ENCODE results near the gene SNED1.

The SNED1 gene

DNA sequence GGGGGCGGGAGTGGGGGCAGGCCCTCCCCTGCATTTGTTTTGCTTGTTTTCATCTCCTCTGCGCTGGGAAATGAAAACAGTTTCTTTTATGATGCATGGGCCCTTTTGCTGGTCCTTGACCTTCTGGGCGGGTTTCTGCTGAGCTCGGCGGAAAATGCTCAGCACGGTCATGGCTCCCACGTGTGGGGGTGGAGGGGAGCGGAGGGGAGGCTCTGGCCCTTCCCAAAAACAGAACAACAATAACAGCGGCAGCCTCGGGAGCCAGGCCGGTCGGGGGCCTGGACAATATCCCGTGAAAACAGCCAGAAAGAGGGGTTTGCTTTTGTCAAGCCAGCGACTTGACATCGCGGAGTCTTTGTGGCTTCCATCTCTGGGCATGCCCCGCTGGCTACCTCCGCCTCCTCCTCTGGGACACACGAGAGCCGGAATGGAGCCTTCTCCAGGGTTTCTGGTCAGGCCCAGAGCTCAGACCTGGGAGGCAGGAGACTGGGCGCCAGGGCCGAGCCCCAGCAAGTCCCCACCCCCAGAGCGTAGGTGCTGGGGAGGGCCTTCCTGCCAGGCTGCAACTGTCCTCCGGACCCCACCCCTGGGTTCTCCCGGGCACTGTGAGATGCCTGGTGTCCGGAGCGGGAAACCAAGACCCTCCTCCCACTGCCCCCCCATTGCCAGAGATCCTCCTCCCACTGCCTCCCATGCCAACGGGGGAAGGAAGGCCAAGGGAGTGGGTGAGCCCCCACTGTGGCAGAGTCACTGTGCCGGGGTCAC, 35.9 kb upstream of the SNED1 start:
- no peaks in the 10 kb centered on the region for H3K36me3 ChIP-seq (ENCODE audit: control insufficient read depth, insufficient read depth, low read length)
- H3K4me3 ChIP-seq (ENCODE audit: low read depth, low read length): no peak overlapping the region
- H3K27ac ChIP-seq (ENCODE audit: low read depth, low read length): peak overlapping the region; percentile 75
- no peaks in the 10 kb centered on the region for H3K9me3 ChIP-seq (ENCODE audit: control insufficient read depth, insufficient read depth, low read length)
- no peak overlapping the region for H3K9ac ChIP-seq (ENCODE audit: low read depth, low read length)
- no peaks in the 10 kb centered on the region for H3K27me3 ChIP-seq (ENCODE audit: control insufficient read depth, insufficient read depth, low read length)
- peaks cover 11% of the 10 kb centered on the region; the same call in 1 of the 2 replicates for H3K4me1 ChIP-seq (ENCODE audit: control insufficient read depth, insufficient read depth, low read length)

DNA sequence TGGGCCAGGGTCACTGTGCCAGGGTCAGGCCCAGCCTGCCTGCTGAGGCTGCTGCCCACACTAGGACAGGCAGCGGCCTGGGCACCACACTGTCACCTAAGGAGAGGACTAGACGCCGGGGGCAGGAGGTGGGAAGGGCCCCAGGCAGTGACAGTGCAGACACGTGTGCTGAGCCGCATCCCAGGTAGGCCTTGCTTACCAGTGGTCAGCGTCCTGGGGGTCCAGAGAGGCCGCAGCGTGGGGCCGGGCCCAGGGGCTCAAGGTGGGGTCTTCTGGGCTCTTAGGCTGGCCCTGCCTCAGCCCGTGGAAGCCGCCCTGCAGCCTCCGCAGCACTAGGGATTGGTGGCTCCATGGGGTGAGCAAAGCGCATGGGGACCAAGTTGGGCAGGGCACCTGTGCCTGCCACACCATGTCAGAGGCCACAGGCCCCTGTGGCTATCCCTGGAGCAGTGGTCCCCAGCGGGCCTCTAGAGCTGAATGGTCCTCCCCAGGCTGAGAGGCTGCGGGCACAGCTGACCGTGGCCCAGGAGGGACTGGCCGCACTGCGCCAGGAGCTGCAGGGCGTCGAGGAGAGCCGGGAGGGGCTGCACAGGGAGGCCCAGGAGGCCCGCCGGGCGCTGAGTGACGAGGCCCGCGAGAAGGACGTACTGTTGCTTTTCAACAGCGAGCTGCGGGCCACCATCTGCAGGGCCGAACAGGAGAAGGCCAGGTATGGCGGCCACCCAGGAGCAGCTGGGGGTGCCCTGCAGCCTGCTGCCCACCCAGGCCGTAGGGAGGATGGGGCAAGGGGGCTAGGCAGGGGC, 35.2 kb upstream of the SNED1 start:
- Histone ChIP-seq H3K27ac (ENCODE audit: low read depth, low read length) (no peak overlapping the region), H3K4me1 (ENCODE audit: control insufficient read depth, insufficient read depth, low read length) (peaks cover 11% of the 10 kb centered on the region; the same call in 1 of the 2 replicates), H3K27me3 (ENCODE audit: control insufficient read depth, insufficient read depth, low read length) (no peaks in the 10 kb centered on the region), H3K9me3 (ENCODE audit: control insufficient read depth, insufficient read depth, low read length) (no peaks in the 10 kb centered on the region), H3K9ac (ENCODE audit: low read depth, low read length) (no peak overlapping the region), H3K4me3 (ENCODE audit: low read depth, low read length) (no peak overlapping the region), H3K36me3 (ENCODE audit: control insufficient read depth, insufficient read depth, low read length) (no peaks in the 10 kb centered on the region)

DNA sequence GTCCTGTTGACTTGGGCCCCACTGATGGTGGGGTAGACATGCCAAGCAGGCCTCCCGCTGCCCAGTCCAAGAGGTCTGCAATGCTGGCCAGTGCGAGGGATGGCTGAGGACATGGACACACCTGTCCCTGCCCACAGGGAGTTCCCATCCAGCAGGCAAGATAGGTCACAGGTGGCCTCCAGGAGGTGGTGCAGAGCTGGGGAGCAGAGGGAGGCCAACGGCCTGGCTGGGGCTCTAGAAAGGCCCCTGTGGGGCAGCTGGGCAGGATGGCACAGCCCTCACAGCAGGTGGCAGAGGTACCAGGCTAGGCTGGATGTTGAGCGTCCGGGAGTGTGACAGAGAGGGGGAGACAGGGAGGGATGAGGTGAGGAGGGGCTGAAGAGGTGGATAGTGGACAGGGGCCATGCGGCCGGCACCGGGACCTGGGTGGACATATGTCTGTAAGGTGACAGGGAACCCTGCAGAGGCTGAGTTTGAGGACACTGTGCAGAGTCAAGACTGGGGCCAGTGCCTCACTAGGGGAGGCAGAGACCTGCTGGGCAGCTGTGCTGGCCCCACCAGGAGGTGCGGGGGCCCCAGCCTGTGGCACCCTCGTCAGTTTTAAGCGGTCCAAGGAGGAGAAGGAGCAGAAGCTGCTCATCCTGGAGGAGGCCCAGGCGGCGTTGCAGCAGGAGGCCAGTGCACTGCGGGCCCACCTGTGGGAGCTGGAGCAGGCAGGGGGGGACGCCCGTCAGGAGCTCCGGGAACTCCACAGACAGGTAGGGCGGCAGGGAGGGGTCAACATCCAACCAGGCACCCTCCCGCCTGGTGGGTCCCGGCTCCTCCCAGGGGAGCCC, 34.3 kb upstream of the SNED1 start:
- H3K4me1 ChIP-seq (ENCODE audit: control insufficient read depth, insufficient read depth, low read length): peaks cover 11% of the 10 kb centered on the region; the same call in 1 of the 2 replicates
- no peaks in the 10 kb centered on the region for H3K36me3 ChIP-seq (ENCODE audit: control insufficient read depth, insufficient read depth, low read length)
- no peak overlapping the region for H3K4me3 ChIP-seq (ENCODE audit: low read depth, low read length)
- no peak overlapping the region for H3K27ac ChIP-seq (ENCODE audit: low read depth, low read length)
- no peaks in the 10 kb centered on the region for H3K9me3 ChIP-seq (ENCODE audit: control insufficient read depth, insufficient read depth, low read length)
- H3K27me3 ChIP-seq (ENCODE audit: control insufficient read depth, insufficient read depth, low read length): no peaks in the 10 kb centered on the region
- H3K9ac ChIP-seq (ENCODE audit: low read depth, low read length): no peak overlapping the region

DNA sequence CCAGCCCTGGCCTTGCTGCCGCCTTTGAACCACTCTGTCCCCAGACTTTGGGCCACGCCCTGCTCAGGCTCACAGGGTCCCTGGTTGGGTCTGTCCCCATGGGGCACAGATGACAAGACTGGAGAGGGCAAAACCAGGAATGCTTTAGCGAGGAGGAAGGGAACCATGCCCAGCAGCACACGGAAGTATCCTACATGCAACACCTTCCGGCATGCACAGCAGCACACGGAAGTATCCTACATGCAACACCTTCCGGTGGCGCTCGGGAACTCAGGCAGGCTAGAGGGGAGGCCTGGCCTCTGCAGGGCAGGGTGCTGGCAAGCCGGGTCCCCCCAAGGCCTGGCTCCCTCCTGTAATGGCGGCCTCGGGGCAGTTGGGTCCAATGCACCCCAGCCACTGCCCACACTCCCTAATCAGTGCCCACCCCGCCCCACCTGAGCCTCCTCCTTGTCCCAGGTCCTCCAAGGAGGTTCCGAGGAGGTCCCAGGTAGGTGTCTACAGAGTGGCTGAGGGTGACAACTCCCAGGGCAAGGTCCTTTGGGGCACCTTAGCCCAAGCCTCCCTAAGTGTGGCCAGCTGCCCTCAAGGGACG, 33.6 kb upstream of the SNED1 start:
- Histone ChIP-seq H3K4me1 (ENCODE audit: control insufficient read depth, insufficient read depth, low read length) (peaks cover 11% of the 10 kb centered on the region; the same call in 1 of the 2 replicates), H3K9me3 (ENCODE audit: control insufficient read depth, insufficient read depth, low read length) (no peaks in the 10 kb centered on the region), H3K9ac (ENCODE audit: low read depth, low read length) (no peak overlapping the region), H3K27ac (ENCODE audit: low read depth, low read length) (no peak overlapping the region), H3K27me3 (ENCODE audit: control insufficient read depth, insufficient read depth, low read length) (no peaks in the 10 kb centered on the region), H3K4me3 (ENCODE audit: low read depth, low read length) (no peak overlapping the region), H3K36me3 (ENCODE audit: control insufficient read depth, insufficient read depth, low read length) (no peaks in the 10 kb centered on the region)

DNA sequence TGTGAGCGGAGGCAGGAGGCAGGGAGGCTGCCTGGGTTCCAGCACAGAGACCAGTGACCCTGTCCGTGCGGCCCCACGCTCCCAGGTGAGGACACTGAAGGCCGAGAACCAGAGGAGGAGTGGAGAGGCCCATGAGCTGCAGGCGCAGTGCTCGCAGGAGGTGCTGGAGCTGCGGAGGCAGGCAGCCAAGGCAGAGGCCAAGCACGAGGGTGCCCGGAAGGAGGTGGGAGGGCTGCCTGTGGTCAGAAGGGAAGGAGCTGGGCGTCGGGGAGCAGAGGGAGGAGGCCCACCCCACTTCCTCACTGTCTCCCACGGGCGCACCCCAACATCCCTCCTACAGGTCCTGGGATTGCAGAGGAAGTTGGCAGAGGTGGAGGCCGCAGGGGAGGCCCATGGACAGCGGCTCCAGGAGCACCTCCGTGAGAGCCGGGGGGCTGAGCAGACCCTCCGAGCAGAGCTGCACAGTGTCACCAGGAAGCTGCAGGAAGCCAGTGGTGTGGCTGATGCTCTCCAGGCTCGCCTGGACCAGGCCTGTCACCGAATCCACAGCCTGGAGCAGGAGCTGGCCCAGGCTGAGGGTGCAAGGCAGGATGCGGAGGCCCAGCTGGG, 33.0 kb upstream of the SNED1 start:
- Histone ChIP-seq H3K9me3 (ENCODE audit: control insufficient read depth, insufficient read depth, low read length) (no peaks in the 10 kb centered on the region), H3K4me3 (ENCODE audit: low read depth, low read length) (no peak overlapping the region), H3K27me3 (ENCODE audit: control insufficient read depth, insufficient read depth, low read length) (no peaks in the 10 kb centered on the region), H3K36me3 (ENCODE audit: control insufficient read depth, insufficient read depth, low read length) (no peaks in the 10 kb centered on the region), H3K27ac (ENCODE audit: low read depth, low read length) (no peak overlapping the region), H3K4me1 (ENCODE audit: control insufficient read depth, insufficient read depth, low read length) (peaks cover 10% of the 10 kb centered on the region; the same call in 1 of the 2 replicates), H3K9ac (ENCODE audit: low read depth, low read length) (no peak overlapping the region)

DNA sequence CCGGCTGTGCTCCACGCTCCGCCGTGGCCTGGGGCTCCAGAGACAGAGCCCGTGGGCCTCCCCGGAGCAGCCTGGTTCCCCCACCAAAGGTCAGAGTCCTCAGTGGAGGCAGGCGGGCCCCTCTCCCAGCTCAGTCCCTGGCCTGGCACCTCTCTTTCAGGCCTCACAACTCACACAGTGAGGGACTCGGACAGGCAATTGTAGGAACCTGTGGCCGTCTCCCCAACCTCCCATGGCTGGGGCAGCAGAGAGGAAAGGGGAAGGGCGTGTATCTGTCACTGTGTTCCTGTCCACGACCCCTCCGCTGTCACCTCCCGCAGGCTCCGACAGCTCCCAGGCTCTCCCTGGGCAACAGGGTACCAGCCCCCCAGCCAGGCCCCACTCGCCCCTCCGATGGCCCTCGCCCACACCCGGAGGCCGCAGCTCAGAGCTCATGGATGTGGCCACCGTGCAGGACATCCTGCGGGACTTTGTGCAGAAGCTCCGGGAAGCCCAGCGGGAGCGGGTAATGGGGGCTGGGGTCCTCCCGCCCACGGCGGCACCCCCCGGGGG, 32.4 kb upstream of the SNED1 start:
- Histone ChIP-seq H3K4me3 (ENCODE audit: low read depth, low read length) (no peak overlapping the region), H3K27ac (ENCODE audit: low read depth, low read length) (no peak overlapping the region), H3K36me3 (ENCODE audit: control insufficient read depth, insufficient read depth, low read length) (no peaks in the 10 kb centered on the region), H3K9ac (ENCODE audit: low read depth, low read length) (no peak overlapping the region), H3K9me3 (ENCODE audit: control insufficient read depth, insufficient read depth, low read length) (no peaks in the 10 kb centered on the region), H3K27me3 (ENCODE audit: control insufficient read depth, insufficient read depth, low read length) (no peaks in the 10 kb centered on the region), H3K4me1 (ENCODE audit: control insufficient read depth, insufficient read depth, low read length) (peaks cover 8% of the 10 kb centered on the region; the same call in 1 of the 2 replicates)

DNA sequence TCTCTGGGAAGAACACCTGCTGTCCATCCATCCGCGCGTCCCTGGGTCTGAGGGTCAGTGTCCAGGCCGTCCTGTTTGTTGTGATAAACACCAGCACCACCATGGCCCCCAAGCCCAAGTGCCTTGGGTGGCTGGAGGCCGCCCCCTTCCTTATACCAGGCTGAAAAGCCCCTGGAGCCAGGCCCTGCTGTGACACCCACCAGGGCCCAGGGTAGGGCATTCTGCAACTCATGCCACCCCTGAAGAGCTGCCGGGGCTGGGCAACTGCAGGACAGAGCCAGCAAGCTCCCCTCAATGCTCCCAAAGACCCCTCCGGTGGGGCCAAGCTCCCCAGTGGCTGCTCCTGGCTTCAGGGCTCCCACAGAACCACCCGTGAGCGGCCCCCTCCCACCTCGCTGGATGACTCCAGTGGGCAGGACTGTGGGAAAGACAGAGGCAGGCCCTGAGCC, 31.9 kb upstream of the SNED1 start:
- Histone ChIP-seq H3K9ac (ENCODE audit: low read depth, low read length) (no peak overlapping the region), H3K27ac (ENCODE audit: low read depth, low read length) (no peak overlapping the region), H3K9me3 (ENCODE audit: control insufficient read depth, insufficient read depth, low read length) (no peaks in the 10 kb centered on the region), H3K4me1 (ENCODE audit: control insufficient read depth, insufficient read depth, low read length) (peaks cover 8% of the 10 kb centered on the region; the same call in 1 of the 2 replicates), H3K27me3 (ENCODE audit: control insufficient read depth, insufficient read depth, low read length) (no peaks in the 10 kb centered on the region), H3K36me3 (ENCODE audit: control insufficient read depth, insufficient read depth, low read length) (no peaks in the 10 kb centered on the region), H3K4me3 (ENCODE audit: low read depth, low read length) (no peak overlapping the region)

DNA sequence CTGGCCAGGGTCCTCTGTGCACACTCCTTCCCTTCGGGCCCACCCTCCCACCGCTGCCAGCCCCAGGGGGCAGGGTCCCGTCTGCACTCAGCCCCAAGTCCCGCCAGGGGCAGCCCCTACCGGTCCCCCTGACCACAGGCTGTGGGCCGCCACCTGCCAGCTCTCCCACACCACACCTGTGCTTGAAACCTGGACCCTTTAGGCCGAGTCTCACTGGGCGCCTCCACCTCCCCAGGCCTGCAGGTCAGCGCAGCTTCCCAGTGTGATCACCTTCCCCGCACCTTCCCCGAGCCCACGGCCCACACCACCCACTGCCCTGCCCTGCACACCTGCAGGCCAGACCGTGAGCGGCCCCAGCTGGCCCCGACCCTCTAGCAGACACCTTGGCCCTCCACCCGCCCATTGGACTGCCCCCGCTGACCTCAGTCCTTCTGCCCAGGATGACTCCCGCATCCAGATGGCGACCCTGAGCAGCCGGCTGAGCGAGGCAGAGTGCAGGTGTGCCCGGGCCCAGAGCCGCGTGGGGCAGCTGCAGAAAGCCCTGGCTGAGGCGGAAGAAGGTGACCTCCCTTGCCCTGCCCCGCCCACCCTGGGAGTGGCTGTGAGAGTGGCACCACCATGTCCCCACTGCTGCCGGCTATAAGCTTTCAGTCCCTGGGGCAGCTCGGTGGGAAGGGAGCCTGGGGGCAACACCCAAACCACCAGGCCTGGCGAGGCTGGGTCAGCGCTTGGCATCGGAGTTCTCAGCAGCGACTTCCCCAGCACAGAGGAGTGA, 31.3 kb upstream of the SNED1 start:
- Histone ChIP-seq H3K9ac (ENCODE audit: low read depth, low read length) (no peak overlapping the region), H3K9me3 (ENCODE audit: control insufficient read depth, insufficient read depth, low read length) (no peaks in the 10 kb centered on the region), H3K27me3 (ENCODE audit: control insufficient read depth, insufficient read depth, low read length) (no peaks in the 10 kb centered on the region), H3K4me1 (ENCODE audit: control insufficient read depth, insufficient read depth, low read length) (peaks cover 3% of the 10 kb centered on the region; the same call in 1 of the 2 replicates), H3K27ac (ENCODE audit: low read depth, low read length) (no peak overlapping the region), H3K4me3 (ENCODE audit: low read depth, low read length) (no peak overlapping the region), H3K36me3 (ENCODE audit: control insufficient read depth, insufficient read depth, low read length) (no peaks in the 10 kb centered on the region)

DNA sequence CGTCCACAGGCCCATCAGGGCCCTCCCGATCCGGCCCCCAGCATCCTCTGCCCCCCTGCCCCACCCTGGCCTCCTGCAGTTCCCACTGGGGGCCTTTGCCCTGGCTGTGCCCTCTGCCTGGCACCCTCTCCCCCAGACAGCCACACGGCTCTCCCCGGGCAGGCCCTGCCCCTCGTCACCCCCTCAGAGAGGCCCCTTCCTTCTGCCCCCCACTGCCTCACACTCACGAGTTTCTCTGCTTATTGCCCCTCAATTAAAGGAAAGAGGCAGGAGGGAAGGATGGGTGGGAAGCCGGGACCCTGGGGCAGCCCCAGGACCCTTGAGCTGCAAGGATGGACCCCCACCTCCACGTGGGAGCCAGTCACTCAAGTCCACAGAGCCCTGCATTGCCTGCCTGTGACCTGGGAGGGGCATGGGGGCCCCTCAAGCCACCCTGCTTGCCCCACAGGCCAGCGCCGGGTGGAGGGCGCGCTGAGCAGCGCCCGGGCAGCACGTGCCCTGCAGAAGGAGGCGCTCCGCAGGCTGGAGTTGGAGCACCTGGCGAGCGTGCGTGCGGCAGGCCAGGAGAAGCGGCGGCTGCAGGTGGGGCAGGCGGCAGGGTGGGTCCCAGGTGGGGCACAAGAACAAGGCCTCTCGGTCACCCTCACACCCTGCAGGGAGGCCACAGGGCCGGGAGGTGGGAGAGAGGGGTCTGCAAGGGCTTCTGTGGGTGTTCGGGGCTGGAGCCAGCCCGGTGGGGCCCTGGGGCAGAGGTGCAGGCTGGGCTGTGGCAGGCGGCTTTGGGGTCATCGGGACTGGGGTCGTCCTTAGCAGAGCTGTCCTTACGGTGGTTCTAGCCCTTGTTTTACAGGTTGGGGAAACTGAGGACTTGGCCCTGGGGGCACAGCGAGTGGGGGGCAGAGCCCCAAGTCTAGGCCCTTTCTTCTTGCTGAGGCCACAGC, 30.5 kb upstream of the SNED1 start:
- no peaks in the 10 kb centered on the region for H3K36me3 ChIP-seq (ENCODE audit: control insufficient read depth, insufficient read depth, low read length)
- no peaks in the 10 kb centered on the region for H3K4me1 ChIP-seq (ENCODE audit: control insufficient read depth, insufficient read depth, low read length)
- H3K9me3 ChIP-seq (ENCODE audit: control insufficient read depth, insufficient read depth, low read length): no peaks in the 10 kb centered on the region
- H3K27me3 ChIP-seq (ENCODE audit: control insufficient read depth, insufficient read depth, low read length): no peaks in the 10 kb centered on the region
- H3K9ac ChIP-seq (ENCODE audit: low read depth, low read length): no peak overlapping the region
- H3K4me3 ChIP-seq (ENCODE audit: low read depth, low read length): no peak overlapping the region
- H3K27ac ChIP-seq (ENCODE audit: low read depth, low read length): no peak overlapping the region
